Aorta (tissue), 5 donors: Measurements from ENCODE around the gene SMAD3. TPM values are rescaled to one million over a fixed set of nuclear protein-coding genes. Genes with fewer than 3 reads are reported as not detected.

Experiments used
- ATAC-seq: fragments of 200-7000 bp; cut with Tn5 transposase; one replicate; pipeline ENCODE4 v1.9.1; 2022; ENCODE audit warnings: moderate library complexity; ENCODE audit not compliant: low FRiP score
- DNase-seq, 2 donors: peaks; one replicate each; pipeline ENCODE4 v3.0.0-alpha.2; 2020
- H3K27ac ChIP-seq, 2 donors: one replicate each; pipeline ENCODE4 v1.5.1; 2013; ENCODE audit warnings: low read length in 2 of 2, mild to moderate bottlenecking in 2 of 2, moderate library complexity in 2 of 2, control low read depth in 1 of 2, inconsistent platforms in 1 of 2, low read depth in 1 of 2
- H3K27me3 ChIP-seq, 2 donors: one replicate each; pipeline ENCODE4 v1.6.1; 2013; ENCODE audit warnings: control low read depth in 1 of 2, low read length in 1 of 2, mild to moderate bottlenecking in 1 of 2, moderate library complexity in 1 of 2; ENCODE audit not compliant: insufficient read depth in 2 of 2, control insufficient read depth in 1 of 2
- H3K36me3 ChIP-seq, 2 donors: one replicate each; pipeline ENCODE4 v1.6.1; 2013; ENCODE audit warnings: control low read depth in 1 of 2, low read length in 1 of 2, mild to moderate bottlenecking in 1 of 2; ENCODE audit not compliant: insufficient read depth in 2 of 2, control insufficient read depth in 1 of 2
- H3K4me1 ChIP-seq, 2 donors: one replicate each; pipeline ENCODE4 v1.6.1; 2013; ENCODE audit warnings: low read length in 2 of 2, control low read depth in 1 of 2, mild to moderate bottlenecking in 1 of 2, moderate library complexity in 1 of 2; ENCODE audit not compliant: insufficient read depth in 2 of 2, control insufficient read depth in 1 of 2
- H3K4me3 ChIP-seq, 2 donors: one replicate each; pipeline ENCODE4 v1.5.1; 2013; ENCODE audit warnings: low read length in 2 of 2, control low read depth in 1 of 2, mild to moderate bottlenecking in 1 of 2
- H3K9me3 ChIP-seq: one replicate; pipeline ENCODE4 v1.6.1; 2013; ENCODE audit warnings: mild to moderate bottlenecking, low read length; ENCODE audit not compliant: control insufficient read depth
- WGBS, 2 donors: extraction: QIAGEN DNeasy Blood & Tissue Kit; methylation state at CpG; one replicate each; pipeline ENCODE4 v1.1.7; 2013; 5-methylcytosine and 5-hydroxymethylcytosine counted together
- intact Hi-C, 2 donors: fragments of 100-400 bp; cut with DNase I; formaldehyde crosslinking; loops; one replicate each; pipeline versions ENCODE4 v1.14.2 to v1.15.0; 2022
- polyA plus RNA-seq, 2 donors: library from polyadenylated mRNA; stranded (reverse); fragments of 200-250 nt; gene quantifications; one replicate each; pipeline ENCODE4 v1.2.3, GENCODE V29; 2013
- total RNA-seq, 2 donors: library from RNA; stranded (reverse); fragmentation: NEBNext Ultra II Directional; extraction: Animal tissue kit (Norgen Biotek cat#: 25700); gene quantifications; one replicate each; pipeline ENCODE4 v1.2.1, GENCODE V29; 2021
- donor health status: healthy with polysubstance abuse.
- donor health status: Bipolar disorder and iron deficiency.
- donor health status: DM: no; HTN: no; CAD: no.
- donor health status: DM: no; HTN: no; CAD: no.
- donor health status: DM: yes; HTN: yes; CAD: no.

The SMAD3 gene
- total and polyA plus RNA-seq, 4 donors = 7.1 to 90.8 (median 55.0) TPM

DNA sequence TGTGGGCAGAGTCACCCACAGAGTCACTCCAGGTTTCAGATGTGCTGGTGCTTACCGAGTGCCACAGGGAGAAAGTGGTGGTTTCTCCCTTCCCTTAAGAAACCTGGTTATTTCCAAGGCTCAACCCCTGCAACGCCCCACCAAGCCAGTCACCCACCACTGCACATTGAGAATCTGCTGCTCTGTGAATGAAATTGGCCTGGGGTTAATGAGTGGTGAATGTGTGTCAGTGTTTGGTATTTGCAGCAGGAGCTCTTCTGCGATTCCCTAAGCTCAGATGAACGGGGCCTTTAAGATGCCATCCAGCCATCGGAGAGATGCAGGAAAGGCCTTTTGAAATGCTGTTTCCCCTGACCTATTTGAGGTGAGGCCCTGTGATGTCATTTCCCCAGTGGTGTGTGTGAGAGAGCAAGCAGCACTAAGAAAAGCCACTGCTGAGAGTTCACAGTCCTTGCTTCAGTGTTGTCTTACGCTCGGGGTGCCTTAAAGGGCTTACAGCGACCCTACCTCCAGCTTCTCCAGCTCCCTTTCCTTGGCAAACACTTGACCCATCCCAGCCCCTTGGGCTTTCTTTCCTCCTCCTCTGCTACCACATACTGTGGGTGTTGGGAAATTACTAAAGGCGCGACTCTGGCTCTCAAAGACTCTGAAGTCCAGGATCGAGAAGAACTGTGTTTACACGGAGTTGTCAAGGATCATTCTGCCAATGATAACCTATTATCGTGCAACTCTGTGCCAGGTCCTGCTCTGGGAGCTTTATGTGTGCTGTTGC lies 68.9 kb downstream of the SMAD3 start:
- H3K4me1 ChIP-seq = peaks cover 0 to 5% of the 10 kb centered on the region in 2 donors
- WGBS, 2 donors = 15 to 20% methylated on average over 13 of the region's 13 CpGs
- intact Hi-C loops = no loop called here
- H3K27ac ChIP-seq = no peak overlapping the region
- no peak overlapping the region for H3K4me3 ChIP-seq
- H3K27me3 ChIP-seq = no peaks in the 10 kb centered on the region
- DNase-seq (no peak), ATAC-seq (peak; percentile 51)
- no peaks in the 10 kb centered on the region for H3K9me3 ChIP-seq
- no peaks in the 10 kb centered on the region for H3K36me3 ChIP-seq

DNA sequence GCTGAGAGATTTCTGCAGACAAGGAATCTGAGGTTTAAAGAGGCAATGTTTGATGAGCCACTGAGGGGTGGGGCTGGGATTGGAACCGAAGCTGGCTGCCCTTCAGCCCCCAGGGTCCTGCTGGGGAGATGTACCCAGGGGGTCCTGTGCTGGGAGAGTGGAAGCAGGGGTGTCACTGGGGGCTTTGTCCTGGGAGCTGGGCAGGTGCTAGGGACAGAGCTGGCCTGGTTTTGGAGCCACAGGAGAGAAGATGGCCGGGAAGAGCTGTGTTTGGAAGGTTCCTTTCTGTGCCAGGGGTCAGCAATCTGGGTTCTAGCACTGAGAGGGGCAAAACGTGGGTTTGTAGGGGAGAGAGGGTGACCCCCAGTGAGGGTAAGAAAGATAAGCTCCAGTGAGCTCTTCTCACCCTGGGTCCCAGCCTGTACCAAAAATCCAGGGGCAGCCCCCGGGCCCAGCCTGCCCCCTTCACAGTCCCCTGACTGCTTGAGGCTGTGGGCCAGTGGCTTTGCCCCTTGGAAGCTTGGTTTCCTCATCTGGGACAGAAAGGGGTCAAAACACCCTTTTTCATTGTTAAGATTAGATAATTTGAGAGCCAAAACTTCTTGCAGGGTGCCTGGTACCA lies 69.6 kb downstream of the SMAD3 start:
- DNase-seq (no peak), ATAC-seq (no peak)
- H3K36me3 ChIP-seq = no peaks in the 10 kb centered on the region
- H3K9me3 ChIP-seq = no peaks in the 10 kb centered on the region
- peaks cover 0 to 5% of the 10 kb centered on the region in 2 donors for H3K4me1 ChIP-seq
- intact Hi-C loops = no loop called here
- 32 to 35% methylated on average over 4 of the region's 4 CpGs for WGBS, 2 donors
- H3K27ac ChIP-seq = peak overlapping the region in 1 of 2 donors; percentile 22
- no peak overlapping the region for H3K4me3 ChIP-seq
- no peaks in the 10 kb centered on the region for H3K27me3 ChIP-seq

- DNase-seq (no peak), ATAC-seq (no peak)
- Histone ChIP-seq H3K27ac (no peak overlapping the region), H3K4me1 (peaks cover 0 to 7% of the 10 kb centered on the region in 2 donors), H3K27me3 (no peaks in the 10 kb centered on the region), H3K9me3 (no peaks in the 10 kb centered on the region), H3K36me3 (no peaks in the 10 kb centered on the region), H3K4me3 (no peak overlapping the region)
- intact Hi-C loops = no loop called here
- WGBS, 2 donors = 7 to 13% methylated on average over 4 of the region's 4 CpGs
Observed at GRCh38 chr15:67135494-67135893, 70.1 kb downstream of the SMAD3 start.

DNA sequence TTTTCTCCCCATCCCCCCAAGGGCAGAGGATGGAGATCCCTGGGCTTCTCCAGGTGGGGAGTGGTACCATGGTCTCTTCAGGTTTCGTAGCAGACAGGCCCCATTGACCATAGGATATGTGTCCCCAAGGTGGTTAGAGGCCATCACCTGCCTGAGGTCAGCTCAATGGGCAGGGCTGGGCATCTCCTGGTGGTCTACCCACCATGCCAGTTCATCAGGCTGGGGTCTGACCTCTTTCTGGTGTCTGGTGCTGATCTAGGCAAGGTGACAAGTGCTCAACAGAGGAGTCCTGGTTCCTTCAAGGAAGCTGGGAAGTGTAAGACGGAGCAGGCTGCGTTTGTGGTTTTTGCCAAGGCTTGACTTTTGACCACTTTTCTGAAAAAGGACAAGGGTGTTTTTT lies 71.4 kb downstream of the SMAD3 start:
- Histone ChIP-seq H3K4me3 (no peak overlapping the region), H3K36me3 (no peaks in the 10 kb centered on the region), H3K27ac (peak overlapping the region in 1 of 2 donors; percentile 14), H3K27me3 (no peaks in the 10 kb centered on the region), H3K4me1 (peaks cover 0 to 7% of the 10 kb centered on the region in 2 donors), H3K9me3 (no peaks in the 10 kb centered on the region)
- ATAC-seq (no peak), DNase-seq (no peak)
- WGBS, 2 donors = 93% methylated on average over 3 of the region's 3 CpGs
- intact Hi-C loops = no loop called here

- no peaks in the 10 kb centered on the region for H3K27me3 ChIP-seq
- H3K36me3 ChIP-seq = no peaks in the 10 kb centered on the region
- no peaks in the 10 kb centered on the region for H3K9me3 ChIP-seq
- intact Hi-C loops = no loop called here
- 94 to 98% methylated on average over 1 of the region's 1 CpG for WGBS, 2 donors
- H3K4me1 ChIP-seq = peaks cover 2 to 7% of the 10 kb centered on the region in 2 donors
- no peak for ATAC-seq
- H3K27ac ChIP-seq = no peak overlapping the region
- no peak for DNase-seq
- H3K4me3 ChIP-seq = no peak overlapping the region
Observed at GRCh38 chr15:67137319-67137718, 71.9 kb downstream of the SMAD3 start.

- Histone ChIP-seq H3K9me3 (no peaks in the 10 kb centered on the region), H3K4me1 (peaks cover 7% of the 10 kb centered on the region in 2 donors), H3K27me3 (no peaks in the 10 kb centered on the region), H3K36me3 (no peaks in the 10 kb centered on the region), H3K4me3 (no peak overlapping the region), H3K27ac (no peak overlapping the region)
- ATAC-seq (no peak), DNase-seq (no peak)
- WGBS, 2 donors = 71 to 77% methylated on average over 13 to 17 of the region's 17 CpGs
- intact Hi-C loops = no loop called here
Observed at GRCh38 chr15:67137951-67138848, 72.8 kb downstream of the SMAD3 start.

- DNase-seq = no peak
- Histone ChIP-seq H3K4me3 (no peak overlapping the region), H3K27ac (no peak overlapping the region), H3K4me1 (peaks cover 5 to 7% of the 10 kb centered on the region in 2 donors), H3K36me3 (no peaks in the 10 kb centered on the region), H3K9me3 (no peaks in the 10 kb centered on the region), H3K27me3 (no peaks in the 10 kb centered on the region)
- no peak for ATAC-seq
- intact Hi-C loops = no loop called here
- WGBS, 2 donors = 25 to 40% methylated on average over 11 of the region's 11 CpGs
Observed at GRCh38 chr15:67138891-67139855, 73.8 kb downstream of the SMAD3 start.
